Fibroblast of upper back skin (primary cell): ENCODE measurements around the gene NLK.
"Not testable (repeated sequence)": the region's sequence is repeated elsewhere in the genome, so short reads cannot be mapped to it uniquely, and the experiment has no call there.

Source experiments
- DNase-seq: peaks from one replicate; pipeline ENCODE4 v3.0.0-alpha.2; 2013

The NLK gene

GRCh38 chr17:28206292-28206691 lies 163.8 kb downstream of the NLK start:
- DNase-seq = no peak

DNA sequence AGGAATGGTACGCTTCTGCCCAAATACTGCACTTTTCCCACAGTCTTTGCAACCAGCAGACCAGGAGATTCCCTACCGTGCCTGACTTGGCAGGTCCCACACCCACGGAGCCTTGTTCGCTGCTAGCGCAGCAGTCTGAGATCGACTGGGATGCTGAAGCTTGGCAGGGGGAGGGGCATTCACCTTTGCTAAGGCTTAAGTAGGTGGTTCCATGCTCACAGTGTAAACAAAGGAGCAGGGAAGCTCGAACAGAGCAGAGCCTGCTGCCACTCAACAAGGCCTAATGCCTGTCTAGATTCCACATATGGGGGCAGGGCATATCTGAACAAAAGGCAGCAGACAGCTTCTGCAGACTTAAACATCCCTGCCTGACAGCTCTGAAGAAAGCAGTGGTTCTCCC lies 169.3 kb downstream of the NLK start:
- no peak for DNase-seq

DNA sequence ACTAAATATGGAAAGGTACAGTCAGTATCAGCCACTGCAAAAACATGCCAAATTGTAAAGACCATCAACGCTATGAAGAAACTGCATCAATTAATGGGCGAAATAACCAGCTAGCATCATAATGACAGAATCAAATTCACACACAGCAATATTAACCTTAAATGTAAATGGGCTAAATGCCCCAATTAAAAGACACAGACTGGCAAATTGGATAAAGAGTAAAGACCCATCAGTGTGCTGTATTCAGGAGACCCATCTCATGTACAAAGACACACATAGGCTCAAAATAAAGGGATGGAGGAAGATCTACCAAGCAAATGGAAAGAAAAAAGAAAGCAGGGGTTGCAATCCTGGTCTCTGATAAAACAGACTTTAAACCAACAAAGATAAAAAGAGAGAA lies 171.1 kb downstream of the NLK start:
- DNase-seq = not testable (repeated sequence)

GRCh38 chr17:28216052-28216451 lies 173.6 kb downstream of the NLK start:
- no peak for DNase-seq

- DNase-seq = peak; percentile 16
Measured at GRCh38 chr17:28216528-28216927, 174.1 kb downstream of the NLK start.

- DNase-seq = no peak
Measured at GRCh38 chr17:28219771-28220170, 177.3 kb downstream of the NLK start.

GRCh38 chr17:28221751-28222414 lies 179.4 kb downstream of the NLK start:
- no peak for DNase-seq

GRCh38 chr17:28225271-28225670 lies 182.8 kb downstream of the NLK start:
- no peak for DNase-seq

DNA sequence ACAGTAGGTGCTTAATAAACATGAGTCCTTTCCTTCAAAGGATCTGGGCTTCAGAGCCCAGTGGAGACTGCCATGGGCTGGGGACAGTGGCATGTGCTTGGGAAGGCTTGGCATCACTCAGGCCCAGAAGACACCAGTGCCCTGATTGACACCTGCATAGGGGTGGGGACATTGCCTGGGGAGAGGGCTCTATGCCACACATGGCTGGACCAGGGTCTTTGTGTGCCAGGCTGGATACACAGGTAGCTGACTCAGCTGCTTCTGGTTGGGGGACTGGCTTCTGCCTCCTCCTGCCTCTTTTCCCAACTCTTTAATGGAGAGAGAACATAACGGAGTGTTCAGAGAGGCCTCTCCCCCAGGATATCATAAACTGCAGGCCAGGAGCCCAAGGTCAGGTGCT lies 183.4 kb downstream of the NLK start:
- no peak for DNase-seq

DNA sequence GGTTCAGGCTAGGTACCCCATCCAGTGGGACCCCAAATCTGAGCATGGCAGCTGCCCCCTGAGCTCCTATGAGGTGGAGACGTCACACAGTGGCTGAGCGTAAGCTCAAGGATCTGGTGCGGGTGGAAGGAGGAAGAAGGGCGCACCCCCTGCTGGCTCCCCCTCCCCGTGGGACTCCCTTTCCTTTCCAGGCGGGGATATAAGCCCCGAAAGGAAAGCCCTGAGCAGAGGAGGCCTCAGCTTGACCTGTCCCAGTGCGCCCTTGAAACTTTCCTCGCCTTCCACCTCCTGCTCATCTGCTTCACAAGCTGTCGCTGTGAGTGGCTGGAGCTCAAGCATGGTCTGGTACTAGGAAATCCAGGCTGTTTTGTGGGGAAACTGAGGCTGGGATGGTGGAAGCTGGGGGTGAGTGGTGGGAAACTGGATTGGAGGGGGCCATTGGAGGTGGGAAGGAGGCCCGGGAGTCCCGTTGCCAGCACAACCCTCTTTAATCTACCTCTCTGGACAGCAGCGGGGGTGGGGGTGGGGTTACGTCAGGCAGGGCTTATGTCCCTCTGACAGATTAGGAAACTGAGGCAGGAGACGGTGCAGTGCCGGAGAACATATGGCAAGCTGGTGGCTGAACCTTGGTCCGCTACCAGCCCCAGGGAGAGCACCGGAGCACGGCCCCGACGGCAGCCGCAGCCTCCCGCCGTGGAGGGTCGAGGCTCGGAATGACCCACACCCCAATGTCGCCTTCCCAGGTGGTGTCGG lies 184.3 kb downstream of the NLK start:
- no peak for DNase-seq

DNA sequence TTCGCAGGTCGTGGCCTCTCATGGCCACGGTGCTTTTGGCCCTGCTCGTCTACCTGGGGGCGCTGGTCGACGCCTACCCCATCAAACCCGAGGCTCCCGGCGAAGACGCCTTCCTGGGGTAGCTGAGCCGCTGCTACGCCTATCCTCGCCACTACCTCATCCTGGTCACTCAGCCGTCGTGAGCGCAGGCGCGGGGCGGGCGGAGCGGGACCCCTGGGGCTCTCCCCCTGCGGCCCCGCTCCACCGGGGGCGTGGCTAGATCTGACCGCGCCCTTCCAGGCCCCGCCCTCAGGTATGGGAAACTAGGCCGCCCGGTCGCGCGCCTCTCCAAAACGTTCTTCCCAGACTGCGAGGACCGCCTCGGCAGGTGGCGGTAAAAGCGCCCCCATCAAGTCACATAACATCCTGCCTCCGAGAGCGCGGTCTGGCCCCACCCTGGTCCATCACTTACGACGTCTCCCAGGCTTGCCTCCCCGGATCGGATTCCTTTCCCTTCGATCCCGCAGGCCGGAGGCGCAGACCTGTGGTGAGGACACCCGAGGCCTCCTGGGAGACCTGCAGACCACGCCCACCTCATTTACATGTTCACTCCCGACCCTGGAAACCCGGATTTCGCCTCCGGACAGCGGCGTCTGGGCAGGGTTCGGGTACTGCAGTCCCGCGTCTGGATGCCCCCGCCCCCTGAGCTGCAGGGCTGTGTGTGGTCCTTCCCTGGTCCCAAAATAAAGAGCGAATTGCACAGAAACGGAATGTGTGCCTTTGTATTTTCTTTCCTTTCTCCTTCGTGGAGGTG lies 185.0 kb downstream of the NLK start:
- DNase-seq = peak; percentile 22

DNA sequence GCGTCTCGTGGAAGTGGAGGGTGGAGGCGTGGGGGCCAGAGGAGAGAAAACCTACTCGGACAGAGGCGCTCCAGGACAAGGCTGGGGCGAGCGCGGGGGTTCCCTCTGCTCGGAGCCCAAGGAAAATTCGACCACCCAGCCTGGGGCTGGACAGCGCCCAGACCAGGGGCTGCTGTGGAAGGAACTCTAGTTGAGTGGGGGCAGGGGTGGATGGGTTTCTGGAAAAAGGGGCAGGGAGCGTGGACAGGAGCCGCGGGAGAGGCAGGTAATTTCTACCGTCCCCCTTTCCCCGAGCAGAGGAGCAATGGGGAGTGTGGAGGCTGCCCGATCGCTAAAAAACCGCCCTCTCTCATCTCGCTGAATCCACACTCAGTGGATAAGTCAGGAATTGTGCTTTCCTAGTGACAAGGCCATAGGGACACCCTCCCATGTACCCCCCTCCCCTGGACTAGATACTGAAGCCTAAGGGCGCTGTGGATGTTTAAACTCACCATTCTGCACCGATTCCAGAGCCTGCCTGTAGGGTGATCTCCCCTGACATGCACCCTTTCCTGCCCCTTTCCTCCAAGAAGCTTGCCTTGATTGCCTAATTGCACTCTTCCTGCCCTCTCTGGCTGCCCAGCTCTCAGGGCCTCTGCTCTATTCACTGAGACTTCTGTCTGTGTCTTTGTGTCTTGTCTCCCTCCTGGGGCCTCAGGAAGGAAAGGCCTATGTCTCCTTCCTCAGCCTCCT lies 185.8 kb downstream of the NLK start:
- no peak for DNase-seq

GRCh38 chr17:28228986-28229729 lies 186.7 kb downstream of the NLK start:
- no peak for DNase-seq

DNA sequence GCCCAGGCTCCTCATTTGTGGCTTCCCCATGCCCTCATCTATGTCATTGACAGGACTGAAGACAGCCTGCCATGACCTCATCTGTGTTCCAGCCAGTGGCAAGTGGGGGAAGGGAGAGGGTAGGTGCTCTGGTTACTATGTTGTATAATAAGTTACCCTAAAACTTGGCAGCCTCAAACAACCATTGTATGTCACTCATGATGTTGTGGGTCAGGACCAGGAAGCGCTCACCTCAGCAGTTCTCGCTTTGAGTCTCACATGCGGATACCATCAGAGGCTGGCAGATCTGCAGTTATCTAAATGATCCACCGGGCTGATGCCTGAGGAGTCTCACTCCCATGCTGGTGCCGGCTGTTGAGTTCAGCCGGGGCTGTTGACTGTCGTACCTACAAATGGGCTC lies 187.5 kb downstream of the NLK start:
- DNase-seq = no peak

DNA sequence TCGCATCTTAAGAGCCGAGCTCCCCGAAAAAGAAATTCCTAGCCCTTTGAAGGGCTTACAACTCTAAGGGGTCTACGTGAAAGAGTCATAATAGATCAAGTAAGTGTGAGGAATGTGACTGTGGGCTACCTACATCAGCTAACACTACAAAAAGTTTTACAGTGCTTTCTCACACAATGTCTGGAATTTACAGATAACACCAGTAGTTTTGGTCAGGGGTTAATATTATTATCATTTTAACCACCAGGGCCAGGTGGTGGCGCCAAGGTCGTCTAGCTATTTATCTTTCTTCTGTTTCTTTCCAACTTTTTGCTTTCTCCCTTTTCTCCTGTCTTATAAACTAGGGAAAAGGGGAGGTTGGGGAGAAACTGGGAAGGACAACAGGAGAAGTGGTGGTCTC lies 188.1 kb downstream of the NLK start:
- not testable (repeated sequence) for DNase-seq

- DNase-seq = not testable (repeated sequence)
Measured at GRCh38 chr17:28231624-28232023, 189.1 kb downstream of the NLK start.

DNA sequence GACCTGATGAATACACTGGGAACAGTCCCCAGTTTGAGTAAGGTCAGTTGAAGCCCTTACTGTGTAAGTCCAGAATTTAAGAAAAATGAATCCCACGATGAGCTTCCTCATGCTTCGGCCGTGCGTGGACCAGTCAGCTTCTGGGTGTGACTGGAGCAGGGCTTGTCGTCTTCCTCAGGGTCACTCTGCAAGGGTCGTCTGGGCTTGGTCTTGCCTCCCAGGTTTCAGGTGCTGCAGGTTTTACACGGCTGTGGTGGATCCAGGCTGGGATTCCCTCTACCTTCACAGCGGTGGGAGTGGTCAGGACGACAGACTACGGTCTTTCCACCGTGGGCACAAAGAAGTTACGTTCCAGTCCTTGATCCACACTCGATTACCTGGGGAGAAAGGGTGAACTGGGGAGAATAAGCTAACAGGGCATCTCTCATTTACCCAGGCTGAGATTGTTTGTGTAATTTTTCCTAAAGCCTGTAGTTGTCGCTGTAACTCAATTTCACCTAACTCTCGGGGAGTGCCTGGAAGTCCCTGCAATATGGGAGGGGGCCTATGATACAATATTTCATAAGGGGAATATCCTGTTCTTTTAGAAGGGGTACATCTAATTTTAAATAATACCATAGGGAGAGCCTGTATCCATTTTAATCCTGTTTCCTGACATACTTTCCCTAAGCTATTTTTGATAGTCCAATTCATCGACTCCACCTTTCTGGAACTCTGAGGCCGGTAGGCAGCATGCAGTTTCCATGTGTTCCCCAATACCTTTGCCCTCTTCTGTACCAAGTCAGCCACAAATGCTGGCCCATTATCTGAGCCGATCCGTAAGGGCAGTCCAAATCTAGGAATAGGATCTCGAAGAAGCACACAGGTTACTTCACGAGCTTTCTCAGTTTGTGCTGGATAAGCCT lies 190.7 kb downstream of the NLK start:
- not testable (repeated sequence) for DNase-seq

- not testable (repeated sequence) for DNase-seq
Measured at GRCh38 chr17:28233872-28234856, 191.7 kb downstream of the NLK start.

GRCh38 chr17:28235066-28235700 lies 192.7 kb downstream of the NLK start:
- DNase-seq = not testable (repeated sequence)
